Ectodermal cell (in vitro differentiated cells): ENCODE data around the gene CDH18.

Experiments
- H3K27ac ChIP-seq: 2 replicates; pipeline ENCODE4 v1.7.0; 2013; ENCODE audit warnings: mild to moderate bottlenecking, low read depth, low read length; ENCODE audit not compliant: insufficient read depth, poor library complexity, severe bottlenecking
- H3K27me3 ChIP-seq: 2 replicates; pipeline ENCODE4 v1.7.0; 2013; ENCODE audit warnings: mild to moderate bottlenecking, low read length; ENCODE audit not compliant: insufficient read depth, control insufficient read depth, poor library complexity, severe bottlenecking
- H3K36me3 ChIP-seq: one replicate; pipeline ENCODE4 v1.7.0; 2013; ENCODE audit warnings: low read length; ENCODE audit not compliant: control insufficient read depth, insufficient read depth
- H3K4me1 ChIP-seq: one replicate; pipeline ENCODE4 v1.7.0; 2013; ENCODE audit warnings: low read length; ENCODE audit not compliant: control insufficient read depth, insufficient read depth
- H3K4me3 ChIP-seq: 2 replicates; pipeline ENCODE4 v1.7.0; 2013; ENCODE audit warnings: low read depth, low read length, control low read depth; ENCODE audit not compliant: insufficient read depth
- H3K9me3 ChIP-seq: 2 replicates; pipeline ENCODE4 v1.7.0; 2013; ENCODE audit warnings: mild to moderate bottlenecking, low read length, moderate library complexity; ENCODE audit not compliant: control insufficient read depth
- WGBS, 2 experiments: methylation state at CpG; one replicate each; pipeline ENCODE4 v1.1.7; 2013; ENCODE audit warnings: missing lambda C conversion rate in 2 of 2; 5-methylcytosine and 5-hydroxymethylcytosine counted together

CDH18 gene

GRCh38 chr5:19568004-19568403 is 420.0 kb downstream of the CDH18 start:
- Histone ChIP-seq H3K4me1 (no peaks in the 10 kb centered on the region), H3K27me3 (no peaks in the 10 kb centered on the region), H3K27ac (no peak overlapping the region), H3K4me3 (no peak overlapping the region), H3K9me3 (no peaks in the 10 kb centered on the region), H3K36me3 (no peaks in the 10 kb centered on the region)
- WGBS, 2 experiments: 76 to 92% methylated on average over 2 of the region's 2 CpGs

- WGBS, 2 experiments: 100% methylated on average over 1 of the region's 1 CpG
- no peaks in the 10 kb centered on the region for H3K36me3 ChIP-seq
- H3K27me3 ChIP-seq: no peaks in the 10 kb centered on the region
- H3K9me3 ChIP-seq: no peaks in the 10 kb centered on the region
- no peak overlapping the region for H3K4me3 ChIP-seq
- H3K4me1 ChIP-seq: no peaks in the 10 kb centered on the region
- H3K27ac ChIP-seq: no peak overlapping the region
These were observed 422.5 kb downstream of the CDH18 start for GRCh38 chr5:19565466-19565865.

GRCh38 chr5:19564036-19564435 is 424.0 kb downstream of the CDH18 start:
- Histone ChIP-seq H3K4me3 (no peak overlapping the region), H3K27me3 (no peaks in the 10 kb centered on the region)
- WGBS, 2 experiments: 92 to 94% methylated on average over 2 of the region's 2 CpGs

GRCh38 chr5:19555876-19556275 is 432.1 kb downstream of the CDH18 start:
- Histone ChIP-seq H3K36me3 (no peaks in the 10 kb centered on the region), H3K27me3 (no peaks in the 10 kb centered on the region), H3K9me3 (no peaks in the 10 kb centered on the region), H3K27ac (no peak overlapping the region), H3K4me1 (no peaks in the 10 kb centered on the region), H3K4me3 (no peak overlapping the region)

More at GRCh38 chr5:19564036-19564435, 424.0 kb downstream of the CDH18 start:
- Histone ChIP-seq H3K27ac (no peak overlapping the region), H3K36me3 (no peaks in the 10 kb centered on the region), H3K4me1 (no peaks in the 10 kb centered on the region), H3K9me3 (no peaks in the 10 kb centered on the region)

GRCh38 chr5:19555436-19555835 is 432.6 kb downstream of the CDH18 start:
- Histone ChIP-seq H3K27me3 (no peaks in the 10 kb centered on the region), H3K4me3 (no peak overlapping the region), H3K9me3 (no peaks in the 10 kb centered on the region), H3K36me3 (no peaks in the 10 kb centered on the region), H3K4me1 (no peaks in the 10 kb centered on the region), H3K27ac (no peak overlapping the region)
- WGBS, 2 experiments: 91 to 92% methylated on average over 3 of the region's 3 CpGs

- H3K27me3 ChIP-seq: no peaks in the 10 kb centered on the region
- no peaks in the 10 kb centered on the region for H3K4me1 ChIP-seq
- no peak overlapping the region for H3K27ac ChIP-seq
- no CpG with 5 or more reads among the region's 1 CpG for WGBS, 2 experiments
- no peaks in the 10 kb centered on the region for H3K36me3 ChIP-seq
- no peak overlapping the region for H3K4me3 ChIP-seq
- H3K9me3 ChIP-seq: no peaks in the 10 kb centered on the region
These were observed 433.5 kb downstream of the CDH18 start for GRCh38 chr5:19554524-19554923.

- Histone ChIP-seq H3K27me3 (no peaks in the 10 kb centered on the region), H3K9me3 (no peaks in the 10 kb centered on the region), H3K36me3 (no peaks in the 10 kb centered on the region), H3K4me3 (no peak overlapping the region), H3K27ac (no peak overlapping the region), H3K4me1 (no peaks in the 10 kb centered on the region)
- 91 to 96% methylated on average over 3 of the region's 3 CpGs for WGBS, 2 experiments
These were observed 440.4 kb downstream of the CDH18 start for GRCh38 chr5:19547640-19548039.

GRCh38 chr5:19546521-19546920 is 441.5 kb downstream of the CDH18 start:
- Histone ChIP-seq H3K4me3 (no peak overlapping the region), H3K36me3 (no peaks in the 10 kb centered on the region), H3K27ac (no peak overlapping the region), H3K4me1 (no peaks in the 10 kb centered on the region), H3K9me3 (no peaks in the 10 kb centered on the region), H3K27me3 (no peaks in the 10 kb centered on the region)
- WGBS, 2 experiments: no CpG with 5 or more reads among the region's 1 CpG

GRCh38 chr5:19538607-19539006 is 449.4 kb downstream of the CDH18 start:
- Histone ChIP-seq H3K27ac (no peak overlapping the region), H3K9me3 (no peaks in the 10 kb centered on the region), H3K4me1 (no peaks in the 10 kb centered on the region), H3K36me3 (no peaks in the 10 kb centered on the region), H3K4me3 (no peak overlapping the region), H3K27me3 (no peaks in the 10 kb centered on the region)
- WGBS, 2 experiments: 95 to 100% methylated on average over 1 to 2 of the region's 2 CpGs

- Histone ChIP-seq H3K27ac (no peak overlapping the region), H3K4me3 (no peak overlapping the region), H3K9me3 (no peaks in the 10 kb centered on the region), H3K4me1 (no peaks in the 10 kb centered on the region), H3K36me3 (no peaks in the 10 kb centered on the region), H3K27me3 (no peaks in the 10 kb centered on the region)
- WGBS, 2 experiments: 90 to 91% methylated on average over 4 of the region's 4 CpGs
These were observed 451.6 kb downstream of the CDH18 start for GRCh38 chr5:19536387-19536786.

GRCh38 chr5:19534751-19535150 is 453.2 kb downstream of the CDH18 start:
- H3K27ac ChIP-seq: no peak overlapping the region
- WGBS, 2 experiments: 88% methylated on average over 1 of the region's 1 CpG; no CpG with 5 or more reads in 1 of the 2 experiments

More at GRCh38 chr5:19534751-19535150, 453.2 kb downstream of the CDH18 start:
- Histone ChIP-seq H3K36me3 (no peaks in the 10 kb centered on the region), H3K4me3 (no peak overlapping the region), H3K9me3 (no peaks in the 10 kb centered on the region), H3K27me3 (no peaks in the 10 kb centered on the region), H3K4me1 (no peaks in the 10 kb centered on the region)
